Measurements from ENCODE around the gene CDK1.

CDK1 gene

DNA sequence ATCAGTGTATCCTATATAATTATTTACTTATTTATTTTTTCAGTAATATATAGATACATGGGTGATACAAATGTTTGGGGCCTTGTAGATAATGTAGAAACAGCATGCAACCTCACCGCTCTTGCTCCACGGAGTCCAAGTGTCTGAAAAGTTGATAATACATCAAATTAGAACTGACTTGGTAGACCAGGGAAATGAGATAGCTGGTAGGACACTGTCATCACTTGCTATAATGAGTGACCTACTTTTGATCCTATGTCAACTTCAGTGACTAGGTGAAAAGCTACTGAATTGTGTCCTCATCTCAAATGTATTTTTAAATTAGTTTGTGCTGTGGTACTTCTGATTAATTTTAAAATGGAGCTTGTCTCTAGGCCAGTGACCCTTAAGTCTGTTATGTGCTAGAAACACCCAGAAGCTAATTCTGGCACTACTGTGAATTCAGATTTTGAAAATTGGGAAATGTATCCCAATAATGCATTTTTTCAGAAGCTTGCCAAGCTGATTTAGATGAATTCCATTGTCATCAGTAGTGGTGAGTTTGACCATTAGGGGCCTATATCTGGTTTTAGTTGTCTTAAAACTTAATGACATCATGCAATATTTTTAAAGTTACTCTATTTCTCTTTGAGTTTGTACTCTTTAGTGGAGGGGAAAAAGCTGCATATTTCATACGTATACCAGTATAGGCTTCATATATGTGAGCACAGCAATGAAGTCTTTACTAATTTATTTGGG, 17.4 kb downstream of the CDK1 start:
- H3K4me1 Mint-ChIP-seq (ENCODE audit: low read depth): peaks cover 3% of the 10 kb centered on the region
- no peaks in the 10 kb centered on the region for H3K9me3 Mint-ChIP-seq
- H3K4me3 Mint-ChIP-seq: no peak overlapping the region
- peaks cover 76% of the 10 kb centered on the region for H3K36me3 Mint-ChIP-seq (ENCODE audit: low read depth)
- no peaks in the 10 kb centered on the region for H3K27me3 Mint-ChIP-seq
- DNase-seq: no peak
- H3K27ac Mint-ChIP-seq: no peak overlapping the region

- no peak overlapping the region for H3K27ac Mint-ChIP-seq
- H3K27me3 Mint-ChIP-seq: no peaks in the 10 kb centered on the region
- DNase-seq: no peak
- no peak overlapping the region for H3K4me3 Mint-ChIP-seq
- H3K4me1 Mint-ChIP-seq (ENCODE audit: low read depth): no peaks in the 10 kb centered on the region
- H3K36me3 Mint-ChIP-seq (ENCODE audit: low read depth): peaks cover 67% of the 10 kb centered on the region
- no peaks in the 10 kb centered on the region for H3K9me3 Mint-ChIP-seq
Measured at GRCh38 chr10:60796481-60796880, 18.2 kb downstream of the CDK1 start.

- no peak overlapping the region for H3K4me3 Mint-ChIP-seq
- no peaks in the 10 kb centered on the region for H3K27me3 Mint-ChIP-seq
- H3K9me3 Mint-ChIP-seq: no peaks in the 10 kb centered on the region
- DNase-seq: no peak
- no peak overlapping the region for H3K27ac Mint-ChIP-seq
- peaks cover 60% of the 10 kb centered on the region for H3K36me3 Mint-ChIP-seq (ENCODE audit: low read depth)
- no peaks in the 10 kb centered on the region for H3K4me1 Mint-ChIP-seq (ENCODE audit: low read depth)
Measured at GRCh38 chr10:60797200-60797599, 18.9 kb downstream of the CDK1 start.

DNA sequence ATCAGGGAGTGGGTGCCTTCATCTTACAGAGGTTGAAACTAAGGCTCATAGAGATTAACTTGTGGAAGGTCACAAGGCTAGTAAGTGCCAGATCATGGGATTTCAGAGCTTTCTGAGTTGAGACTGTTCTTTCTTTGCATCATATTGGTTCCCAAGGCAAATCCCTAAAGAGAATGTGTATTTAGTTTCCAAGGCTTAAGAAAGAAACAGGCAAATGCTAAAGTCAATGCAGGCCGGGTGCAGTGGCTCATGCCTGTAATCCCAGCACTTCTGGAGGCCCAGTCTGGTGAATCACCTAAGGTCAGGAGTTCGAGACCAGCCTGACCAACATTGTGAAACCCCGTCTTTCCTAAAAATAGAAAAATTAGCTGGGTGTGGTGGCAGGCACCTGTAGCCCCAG, 19.8 kb downstream of the CDK1 start:
- H3K27ac Mint-ChIP-seq: no peak overlapping the region
- H3K4me1 Mint-ChIP-seq (ENCODE audit: low read depth): no peaks in the 10 kb centered on the region
- no peak overlapping the region for H3K4me3 Mint-ChIP-seq
- peaks cover 52% of the 10 kb centered on the region for H3K36me3 Mint-ChIP-seq (ENCODE audit: low read depth)
- no peaks in the 10 kb centered on the region for H3K9me3 Mint-ChIP-seq
- H3K27me3 Mint-ChIP-seq: no peaks in the 10 kb centered on the region
- no peak for DNase-seq

- Mint-ChIP-seq H3K9me3 (no peaks in the 10 kb centered on the region), H3K4me3 (no peak overlapping the region), H3K27me3 (no peaks in the 10 kb centered on the region), H3K27ac (no peak overlapping the region), H3K4me1 (ENCODE audit: low read depth) (no peaks in the 10 kb centered on the region), H3K36me3 (ENCODE audit: low read depth) (peaks cover 44% of the 10 kb centered on the region)
- DNase-seq: no peak
Measured at GRCh38 chr10:60798870-60799269, 20.6 kb downstream of the CDK1 start.

DNA sequence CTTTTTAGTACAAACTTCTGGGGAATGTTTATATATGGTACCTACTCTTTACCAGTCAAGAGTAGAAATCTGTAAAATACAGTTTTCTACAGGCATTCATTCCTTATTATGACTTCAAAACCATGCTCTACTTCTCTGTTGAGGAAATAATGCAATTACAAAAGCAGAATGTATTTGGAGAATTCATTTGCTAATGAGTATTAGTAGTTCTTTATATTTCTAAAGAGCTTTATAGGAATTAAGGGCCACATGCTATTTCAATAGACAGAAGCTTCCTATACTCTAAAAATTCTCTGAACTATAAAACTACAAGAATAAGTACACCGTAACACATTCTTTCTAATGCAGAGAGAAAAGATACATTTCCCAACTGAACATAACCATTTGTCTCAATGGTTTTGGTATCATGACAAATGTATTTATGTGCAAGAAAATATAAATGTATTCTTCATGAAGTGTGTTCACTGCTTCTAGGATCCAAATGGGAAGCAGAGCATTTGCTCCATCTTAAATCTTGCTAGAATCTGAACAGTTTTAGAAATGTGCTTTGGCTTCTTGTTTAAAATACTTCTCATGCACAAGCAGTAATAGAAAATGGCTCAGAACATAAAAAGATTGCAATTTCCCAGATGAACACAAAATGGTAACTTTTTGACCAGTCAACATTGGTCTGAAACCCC, 21.8 kb downstream of the CDK1 start:
- H3K4me1 Mint-ChIP-seq (ENCODE audit: low read depth): no peaks in the 10 kb centered on the region
- no peak overlapping the region for H3K27ac Mint-ChIP-seq
- H3K27me3 Mint-ChIP-seq: no peaks in the 10 kb centered on the region

DNA sequence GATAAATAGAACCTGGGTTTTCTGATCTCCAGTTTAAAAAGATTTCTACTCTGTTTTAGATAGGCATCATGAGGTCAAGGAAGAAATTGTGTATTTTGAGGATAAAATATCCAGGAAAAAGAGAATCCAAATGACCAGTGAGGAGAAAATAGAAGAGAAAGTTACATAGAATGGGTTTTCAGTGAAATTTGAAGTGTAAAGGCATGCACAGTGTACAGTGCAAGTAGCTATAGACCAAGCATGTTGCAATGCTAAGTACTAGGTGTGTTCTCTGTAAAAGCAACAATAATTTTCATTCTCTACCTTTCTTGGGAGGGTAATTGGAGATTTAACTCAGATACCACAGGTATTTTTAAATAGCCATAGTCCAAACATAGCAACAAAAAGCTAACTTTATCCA, 22.6 kb downstream of the CDK1 start:
- no peak overlapping the region for H3K4me3 Mint-ChIP-seq
- H3K36me3 Mint-ChIP-seq (ENCODE audit: low read depth): peaks cover 27% of the 10 kb centered on the region
- H3K9me3 Mint-ChIP-seq: no peaks in the 10 kb centered on the region
- no peaks in the 10 kb centered on the region for H3K27me3 Mint-ChIP-seq
- H3K4me1 Mint-ChIP-seq (ENCODE audit: low read depth): no peaks in the 10 kb centered on the region
- no peak overlapping the region for H3K27ac Mint-ChIP-seq
- DNase-seq: no peak

More for the DNA sequence above, 21.8 kb downstream of the CDK1 start:
- Mint-ChIP-seq H3K36me3 (ENCODE audit: low read depth) (peaks cover 33% of the 10 kb centered on the region), H3K9me3 (no peaks in the 10 kb centered on the region), H3K4me3 (no peak overlapping the region)
- no peak for DNase-seq

DNA sequence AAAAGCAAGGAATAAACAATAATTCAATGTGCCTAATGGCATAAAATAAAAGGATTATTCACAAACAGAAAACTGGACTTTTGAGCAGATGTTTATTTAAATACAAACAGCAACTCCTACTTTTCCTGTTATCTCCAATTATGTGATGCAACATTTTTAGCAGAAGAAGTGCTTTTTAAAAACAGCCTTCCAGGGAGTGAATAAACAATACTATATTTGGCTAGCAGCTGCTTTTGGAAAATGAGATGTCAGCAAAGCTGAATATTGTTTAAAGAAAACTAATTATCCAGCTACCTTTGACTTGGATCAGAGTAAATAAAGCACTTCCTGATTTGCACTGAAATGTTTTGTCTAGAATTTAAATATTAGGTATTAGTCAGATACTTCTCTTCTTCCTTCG, 23.2 kb downstream of the CDK1 start:
- Mint-ChIP-seq H3K27me3 (no peaks in the 10 kb centered on the region), H3K4me1 (ENCODE audit: low read depth) (no peaks in the 10 kb centered on the region), H3K27ac (no peak overlapping the region), H3K36me3 (ENCODE audit: low read depth) (peaks cover 22% of the 10 kb centered on the region), H3K9me3 (no peaks in the 10 kb centered on the region), H3K4me3 (no peak overlapping the region)
- DNase-seq: no peak

DNA sequence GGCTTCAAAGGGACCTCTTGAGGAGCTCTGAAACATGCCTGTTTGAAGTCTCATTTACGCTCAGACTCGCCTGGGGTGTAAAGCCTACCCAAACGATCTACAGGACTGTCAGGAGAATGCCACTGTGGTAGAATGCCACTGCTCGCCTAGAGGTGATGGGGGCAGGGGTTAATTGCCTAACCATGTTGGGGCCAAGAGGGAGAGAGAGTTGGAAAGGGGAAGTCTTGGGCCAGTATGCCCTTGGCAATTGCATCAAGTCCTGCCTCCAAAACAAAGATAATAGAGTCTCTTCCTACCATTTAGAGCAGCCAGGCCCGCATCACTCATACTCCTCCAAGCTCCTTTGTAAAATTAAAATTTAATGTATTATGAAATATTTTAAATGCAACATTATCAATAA, 25.2 kb downstream of the CDK1 start:
- Mint-ChIP-seq H3K27me3 (no peaks in the 10 kb centered on the region), H3K9me3 (no peaks in the 10 kb centered on the region), H3K27ac (no peak overlapping the region), H3K36me3 (ENCODE audit: low read depth) (peaks cover 5% of the 10 kb centered on the region), H3K4me3 (no peak overlapping the region), H3K4me1 (ENCODE audit: low read depth) (no peaks in the 10 kb centered on the region)
- DNase-seq: no peak

DNA sequence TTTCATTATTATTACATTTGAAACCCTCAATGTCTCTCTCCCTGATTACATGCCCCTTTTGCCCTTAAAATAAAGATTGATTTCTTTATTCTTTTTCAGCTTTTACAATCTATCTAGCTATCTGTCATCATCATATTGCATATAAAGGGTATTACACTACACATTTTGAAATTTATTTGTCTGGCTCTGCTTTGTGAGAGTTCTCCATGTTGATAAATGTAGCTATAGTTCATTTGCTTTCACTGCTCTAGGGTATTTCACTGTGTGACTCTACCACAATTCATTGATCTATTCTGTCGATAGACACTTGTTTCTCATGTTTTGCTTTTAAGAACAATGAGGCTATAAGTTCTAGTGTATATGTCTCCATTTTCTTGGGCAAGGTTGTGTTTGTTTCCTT, 25.6 kb downstream of the CDK1 start:
- Mint-ChIP-seq H3K4me3 (no peak overlapping the region), H3K4me1 (ENCODE audit: low read depth) (no peaks in the 10 kb centered on the region)
- DNase-seq: no peak

GRCh38 chr10:60806921-60807320, 28.6 kb downstream of the CDK1 start:
- no peak overlapping the region for H3K27ac Mint-ChIP-seq
- H3K9me3 Mint-ChIP-seq: no peaks in the 10 kb centered on the region
- no peak overlapping the region for H3K4me3 Mint-ChIP-seq
- H3K4me1 Mint-ChIP-seq (ENCODE audit: low read depth): no peaks in the 10 kb centered on the region
- H3K36me3 Mint-ChIP-seq (ENCODE audit: low read depth): no peaks in the 10 kb centered on the region
- no peaks in the 10 kb centered on the region for H3K27me3 Mint-ChIP-seq
- DNase-seq: no peak

More for the DNA sequence above, 25.6 kb downstream of the CDK1 start:
- no peak overlapping the region for H3K27ac Mint-ChIP-seq
- H3K9me3 Mint-ChIP-seq: no peaks in the 10 kb centered on the region
- no peaks in the 10 kb centered on the region for H3K27me3 Mint-ChIP-seq
- H3K36me3 Mint-ChIP-seq (ENCODE audit: low read depth): peaks cover 1% of the 10 kb centered on the region

GRCh38 chr10:60807499-60807898, 29.2 kb downstream of the CDK1 start:
- Mint-ChIP-seq H3K36me3 (ENCODE audit: low read depth) (no peaks in the 10 kb centered on the region), H3K4me1 (ENCODE audit: low read depth) (no peaks in the 10 kb centered on the region), H3K4me3 (no peak overlapping the region), H3K27me3 (no peaks in the 10 kb centered on the region), H3K27ac (no peak overlapping the region), H3K9me3 (no peaks in the 10 kb centered on the region)
- no peak for DNase-seq

DNA sequence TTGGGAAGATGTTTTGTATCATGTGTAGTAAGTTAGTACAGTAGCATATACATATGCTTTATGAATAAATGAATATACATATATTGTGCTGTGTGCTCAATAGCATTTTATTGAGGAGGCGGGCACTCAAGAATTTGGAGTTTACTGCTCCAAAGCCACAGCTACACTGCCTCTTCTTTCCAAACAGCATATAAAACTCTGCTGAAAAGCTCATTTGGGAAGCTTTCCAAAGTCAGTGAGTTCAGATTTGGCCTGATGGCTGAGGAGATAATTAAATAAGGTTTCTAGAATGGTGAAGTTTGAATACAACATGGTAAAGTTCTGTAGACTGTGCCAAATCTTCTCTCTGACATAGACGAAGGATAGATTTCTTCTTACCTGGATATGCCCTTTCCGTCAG, 29.8 kb downstream of the CDK1 start:
- no peaks in the 10 kb centered on the region for H3K9me3 Mint-ChIP-seq
- no peaks in the 10 kb centered on the region for H3K36me3 Mint-ChIP-seq (ENCODE audit: low read depth)
- no peak overlapping the region for H3K4me3 Mint-ChIP-seq
- H3K27me3 Mint-ChIP-seq: no peaks in the 10 kb centered on the region
- H3K27ac Mint-ChIP-seq: no peak overlapping the region
- no peak for DNase-seq
- no peaks in the 10 kb centered on the region for H3K4me1 Mint-ChIP-seq (ENCODE audit: low read depth)

DNA sequence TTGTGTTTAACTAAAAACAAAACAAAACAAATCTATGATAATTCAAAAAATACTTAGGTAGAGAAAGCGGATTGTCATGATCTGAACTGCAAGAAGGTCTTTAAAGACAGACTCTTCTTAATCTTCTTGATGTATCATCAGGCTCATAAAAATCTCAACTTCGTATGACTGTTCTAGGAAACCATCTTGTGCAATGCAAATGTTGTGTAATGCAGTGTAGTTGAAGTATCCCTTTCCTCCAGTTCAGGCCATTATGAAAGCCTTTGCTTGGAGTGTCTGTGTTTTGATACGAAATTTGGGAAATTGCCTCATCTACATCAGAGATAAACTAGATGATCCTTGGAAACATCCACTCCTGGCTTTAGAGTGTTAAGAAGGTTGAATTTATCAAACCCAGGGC, 30.9 kb downstream of the CDK1 start:
- Mint-ChIP-seq H3K27ac (no peak overlapping the region), H3K4me1 (ENCODE audit: low read depth) (no peaks in the 10 kb centered on the region), H3K27me3 (no peaks in the 10 kb centered on the region), H3K36me3 (ENCODE audit: low read depth) (no peaks in the 10 kb centered on the region), H3K4me3 (no peak overlapping the region), H3K9me3 (no peaks in the 10 kb centered on the region)
- no peak for DNase-seq

- no peak overlapping the region for H3K27ac Mint-ChIP-seq
- H3K4me1 Mint-ChIP-seq (ENCODE audit: low read depth): no peaks in the 10 kb centered on the region
- H3K36me3 Mint-ChIP-seq (ENCODE audit: low read depth): no peaks in the 10 kb centered on the region
- no peaks in the 10 kb centered on the region for H3K27me3 Mint-ChIP-seq
- H3K4me3 Mint-ChIP-seq: no peak overlapping the region
- no peaks in the 10 kb centered on the region for H3K9me3 Mint-ChIP-seq
- no peak for DNase-seq
Measured at GRCh38 chr10:60810437-60811182, 32.3 kb downstream of the CDK1 start.
